OCI-LY1 (cell line): ENCODE results near the gene PRKG1.

Source experiments
- H2AFZ ChIP-seq: fragments of 200-600 bp; sonication (generic), shearing (Covaris generic); 2 replicates; pipeline ENCODE4 v1.6.0; 2014; ENCODE audit warnings: antibody characterized with exemption, mild to moderate bottlenecking, low read length
- H3F3A ChIP-seq: fragments of 200-600 bp; sonication (generic), shearing (Covaris generic); 2 replicates; pipeline ENCODE4 v1.6.0; 2014; ENCODE audit warnings: mild to moderate bottlenecking, antibody characterized with exemption, low read length, moderate library complexity; ENCODE audit not compliant: insufficient read depth
- H3K27ac ChIP-seq: fragments of 200-600 bp; sonication (generic); 2 replicates; pipeline ENCODE4 v1.5.1; 2014; ENCODE audit warnings: low read length, mixed run types, mild to moderate bottlenecking, low read depth; ENCODE audit not compliant: poor library complexity, severe bottlenecking
- H3K27me3 ChIP-seq: fragments of 200-600 bp; sonication (generic); 2 replicates; pipeline ENCODE4 v1.6.0; 2014; ENCODE audit warnings: antibody characterized with exemption, mild to moderate bottlenecking, low read length, moderate library complexity; ENCODE audit not compliant: insufficient read depth
- H3K36me3 ChIP-seq: fragments of 200-600 bp; sonication (generic); 2 replicates; pipeline ENCODE4 v1.6.1; 2014; ENCODE audit warnings: mild to moderate bottlenecking, antibody characterized with exemption, low read length, moderate library complexity, mixed read lengths; ENCODE audit not compliant: insufficient read depth
- H3K4me1 ChIP-seq: fragments of 200-600 bp; sonication (generic); 2 replicates; pipeline ENCODE4 v1.5.1; 2014; ENCODE audit warnings: mild to moderate bottlenecking, low read length, moderate library complexity; ENCODE audit not compliant: insufficient read depth, severe bottlenecking
- H3K4me2 ChIP-seq: fragments of 200-600 bp; sonication (generic), shearing (Covaris generic); 2 replicates; pipeline ENCODE4 v1.6.1; 2014; ENCODE audit warnings: low read length
- H3K4me3 ChIP-seq: fragments of 200-600 bp; sonication (generic); 2 replicates; pipeline ENCODE4 v1.5.1; 2014; ENCODE audit warnings: low read length, low read depth, mild to moderate bottlenecking, mixed read lengths; ENCODE audit not compliant: poor library complexity, severe bottlenecking
- H3K79me2 ChIP-seq: fragments of 200-600 bp; shearing (Covaris generic); 2 replicates; pipeline ENCODE4 v1.6.1; 2016; ENCODE audit warnings: mixed run types, low read length, mixed read lengths; ENCODE audit not compliant: insufficient read depth
- H3K9ac ChIP-seq: fragments of 200-600 bp; sonication (generic), shearing (Covaris generic); 2 replicates; pipeline ENCODE4 v1.6.1; 2014; ENCODE audit warnings: mild to moderate bottlenecking, low read length, mixed read lengths
- H3K9me2 ChIP-seq: fragments of 200-600 bp; sonication (generic), shearing (Covaris generic); 2 replicates; pipeline ENCODE4 v1.6.1; 2014; ENCODE audit warnings: low read depth, mild to moderate bottlenecking, low read length, mixed read lengths
- H3K9me3 ChIP-seq: fragments of 200-600 bp; shearing (Covaris generic); 2 replicates; pipeline ENCODE4 v1.6.1; 2014; ENCODE audit warnings: low read length, mixed read lengths
- H4K20me1 ChIP-seq: fragments of 200-600 bp; sonication (generic), shearing (Covaris generic); 2 replicates; pipeline ENCODE4 v1.6.0; 2016; ENCODE audit warnings: mild to moderate bottlenecking, low read length; ENCODE audit not compliant: insufficient read depth
- CTCF ChIP-seq: fragments of 200-600 bp; sonication (generic), shearing (Covaris generic); IDR thresholded peaks from 2 replicates; pipeline ENCODE4 v1.5.1; 2017; ENCODE audit warnings: mild to moderate bottlenecking, antibody characterized with exemption, low read length, moderate library complexity, mixed read lengths
- EZH2 ChIP-seq: fragments of 200-600 bp; sonication (generic), shearing (Covaris generic); IDR thresholded peaks from 2 replicates; pipeline ENCODE4 v1.8.0; 2017; ENCODE audit warnings: borderline replicate concordance, mixed run types, mild to moderate bottlenecking, antibody characterized with exemption, low read length, moderate library complexity, mixed read lengths

The PRKG1 gene

GRCh38 chr10:51312817-51313216 is 238.5 kb downstream of the PRKG1 start:
- Histone ChIP-seq H3K79me2 (no peaks in the 10 kb centered on the region), H3K4me2 (no peak overlapping the region), H3K4me3 (no peak overlapping the region), H3K4me1 (no peaks in the 10 kb centered on the region), H3K36me3 (no peaks in the 10 kb centered on the region), H3K9me2 (no peaks in the 10 kb centered on the region), H3K9ac (no peak overlapping the region), H3K27me3 (no peaks in the 10 kb centered on the region), H3K27ac (no peak overlapping the region), H3K9me3 (no peaks in the 10 kb centered on the region), H2AFZ (no peak overlapping the region), H4K20me1 (no peaks in the 10 kb centered on the region), H3F3A (no peaks in the 10 kb centered on the region)
- TF ChIP-seq EZH2 (no peak), CTCF (no peak)

- Histone ChIP-seq H3K79me2 (no peaks in the 10 kb centered on the region), H3K4me3 (no peak overlapping the region), H3K4me1 (no peaks in the 10 kb centered on the region), H3K27me3 (no peaks in the 10 kb centered on the region), H3K9me3 (no peaks in the 10 kb centered on the region), H4K20me1 (no peaks in the 10 kb centered on the region), H3K36me3 (no peaks in the 10 kb centered on the region), H3K9me2 (no peaks in the 10 kb centered on the region), H3K27ac (no peak overlapping the region), H3K4me2 (no peak overlapping the region), H2AFZ (no peak overlapping the region), H3F3A (no peaks in the 10 kb centered on the region), H3K9ac (no peak overlapping the region)
- TF ChIP-seq EZH2 (no peak), CTCF (no peak)
Observed at GRCh38 chr10:51313251-51313650, 239.0 kb downstream of the PRKG1 start.

- no peak overlapping the region for H3K4me2 ChIP-seq
- no peaks in the 10 kb centered on the region for H3K27me3 ChIP-seq
- H3K9ac ChIP-seq = no peak overlapping the region
Observed at GRCh38 chr10:51313773-51314478, 239.6 kb downstream of the PRKG1 start.

More at GRCh38 chr10:51313773-51314478, 239.6 kb downstream of the PRKG1 start:
- Histone ChIP-seq H3K9me2 (no peaks in the 10 kb centered on the region), H3K9me3 (no peaks in the 10 kb centered on the region), H3K36me3 (no peaks in the 10 kb centered on the region), H2AFZ (no peak overlapping the region), H3K4me1 (no peaks in the 10 kb centered on the region), H3F3A (no peaks in the 10 kb centered on the region), H3K79me2 (no peaks in the 10 kb centered on the region), H3K4me3 (no peak overlapping the region), H3K27ac (no peak overlapping the region), H4K20me1 (no peaks in the 10 kb centered on the region)
- TF ChIP-seq EZH2 (no peak), CTCF (no peak)
